ENCODE measurements around the gene VMP1. TPM values are rescaled to one million over a fixed set of nuclear protein-coding genes. Genes with fewer than 3 reads are reported as not detected.
A peak's percentile ranks its signal among the peaks of the same experiment; 100 is the strongest.

The VMP1 gene
- total and polyA plus RNA-seq, 2 of the 13 experiments (the other 11 are each of a cell fraction or from before 2014, with no cell fraction given): 186 to 271 TPM

DNA sequence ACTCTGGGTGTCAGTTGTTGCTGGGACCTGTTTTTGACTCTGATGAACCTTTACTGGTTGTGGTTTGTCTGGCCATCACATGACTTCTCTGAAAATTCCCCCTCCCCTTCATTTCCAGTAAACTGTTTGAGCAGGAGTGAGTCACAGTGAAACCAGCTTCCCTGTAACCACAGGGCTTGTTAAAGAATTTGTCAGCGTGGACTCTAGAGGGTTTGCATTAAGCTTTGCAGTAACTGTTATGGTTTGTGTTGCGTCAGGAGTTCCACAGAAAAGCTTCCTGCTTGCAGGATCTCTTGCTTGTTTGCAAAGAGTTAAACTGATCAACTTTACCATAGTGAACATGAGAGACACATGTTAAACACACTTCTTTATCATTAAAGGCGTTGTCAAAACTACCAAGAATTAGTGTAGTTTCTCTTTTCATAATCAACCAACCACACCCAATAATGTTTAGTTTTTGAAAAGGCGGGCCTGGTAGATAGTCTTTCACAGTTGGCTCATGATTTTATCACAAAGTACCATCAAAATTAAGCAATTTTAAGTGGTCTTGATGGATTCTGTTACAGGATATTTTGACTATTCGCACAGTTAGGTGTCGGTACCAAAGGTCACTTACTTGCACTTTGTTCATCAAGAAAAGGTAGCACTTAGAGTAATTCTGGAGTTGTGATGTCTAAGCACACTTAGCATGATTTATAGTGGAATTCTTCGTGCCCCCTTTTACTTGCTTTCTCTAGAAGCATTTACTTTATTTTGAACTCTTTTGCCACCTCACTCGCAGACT, 79.3 kb downstream of the VMP1 start (continued):
- TF ChIP-seq, protein P1, sequence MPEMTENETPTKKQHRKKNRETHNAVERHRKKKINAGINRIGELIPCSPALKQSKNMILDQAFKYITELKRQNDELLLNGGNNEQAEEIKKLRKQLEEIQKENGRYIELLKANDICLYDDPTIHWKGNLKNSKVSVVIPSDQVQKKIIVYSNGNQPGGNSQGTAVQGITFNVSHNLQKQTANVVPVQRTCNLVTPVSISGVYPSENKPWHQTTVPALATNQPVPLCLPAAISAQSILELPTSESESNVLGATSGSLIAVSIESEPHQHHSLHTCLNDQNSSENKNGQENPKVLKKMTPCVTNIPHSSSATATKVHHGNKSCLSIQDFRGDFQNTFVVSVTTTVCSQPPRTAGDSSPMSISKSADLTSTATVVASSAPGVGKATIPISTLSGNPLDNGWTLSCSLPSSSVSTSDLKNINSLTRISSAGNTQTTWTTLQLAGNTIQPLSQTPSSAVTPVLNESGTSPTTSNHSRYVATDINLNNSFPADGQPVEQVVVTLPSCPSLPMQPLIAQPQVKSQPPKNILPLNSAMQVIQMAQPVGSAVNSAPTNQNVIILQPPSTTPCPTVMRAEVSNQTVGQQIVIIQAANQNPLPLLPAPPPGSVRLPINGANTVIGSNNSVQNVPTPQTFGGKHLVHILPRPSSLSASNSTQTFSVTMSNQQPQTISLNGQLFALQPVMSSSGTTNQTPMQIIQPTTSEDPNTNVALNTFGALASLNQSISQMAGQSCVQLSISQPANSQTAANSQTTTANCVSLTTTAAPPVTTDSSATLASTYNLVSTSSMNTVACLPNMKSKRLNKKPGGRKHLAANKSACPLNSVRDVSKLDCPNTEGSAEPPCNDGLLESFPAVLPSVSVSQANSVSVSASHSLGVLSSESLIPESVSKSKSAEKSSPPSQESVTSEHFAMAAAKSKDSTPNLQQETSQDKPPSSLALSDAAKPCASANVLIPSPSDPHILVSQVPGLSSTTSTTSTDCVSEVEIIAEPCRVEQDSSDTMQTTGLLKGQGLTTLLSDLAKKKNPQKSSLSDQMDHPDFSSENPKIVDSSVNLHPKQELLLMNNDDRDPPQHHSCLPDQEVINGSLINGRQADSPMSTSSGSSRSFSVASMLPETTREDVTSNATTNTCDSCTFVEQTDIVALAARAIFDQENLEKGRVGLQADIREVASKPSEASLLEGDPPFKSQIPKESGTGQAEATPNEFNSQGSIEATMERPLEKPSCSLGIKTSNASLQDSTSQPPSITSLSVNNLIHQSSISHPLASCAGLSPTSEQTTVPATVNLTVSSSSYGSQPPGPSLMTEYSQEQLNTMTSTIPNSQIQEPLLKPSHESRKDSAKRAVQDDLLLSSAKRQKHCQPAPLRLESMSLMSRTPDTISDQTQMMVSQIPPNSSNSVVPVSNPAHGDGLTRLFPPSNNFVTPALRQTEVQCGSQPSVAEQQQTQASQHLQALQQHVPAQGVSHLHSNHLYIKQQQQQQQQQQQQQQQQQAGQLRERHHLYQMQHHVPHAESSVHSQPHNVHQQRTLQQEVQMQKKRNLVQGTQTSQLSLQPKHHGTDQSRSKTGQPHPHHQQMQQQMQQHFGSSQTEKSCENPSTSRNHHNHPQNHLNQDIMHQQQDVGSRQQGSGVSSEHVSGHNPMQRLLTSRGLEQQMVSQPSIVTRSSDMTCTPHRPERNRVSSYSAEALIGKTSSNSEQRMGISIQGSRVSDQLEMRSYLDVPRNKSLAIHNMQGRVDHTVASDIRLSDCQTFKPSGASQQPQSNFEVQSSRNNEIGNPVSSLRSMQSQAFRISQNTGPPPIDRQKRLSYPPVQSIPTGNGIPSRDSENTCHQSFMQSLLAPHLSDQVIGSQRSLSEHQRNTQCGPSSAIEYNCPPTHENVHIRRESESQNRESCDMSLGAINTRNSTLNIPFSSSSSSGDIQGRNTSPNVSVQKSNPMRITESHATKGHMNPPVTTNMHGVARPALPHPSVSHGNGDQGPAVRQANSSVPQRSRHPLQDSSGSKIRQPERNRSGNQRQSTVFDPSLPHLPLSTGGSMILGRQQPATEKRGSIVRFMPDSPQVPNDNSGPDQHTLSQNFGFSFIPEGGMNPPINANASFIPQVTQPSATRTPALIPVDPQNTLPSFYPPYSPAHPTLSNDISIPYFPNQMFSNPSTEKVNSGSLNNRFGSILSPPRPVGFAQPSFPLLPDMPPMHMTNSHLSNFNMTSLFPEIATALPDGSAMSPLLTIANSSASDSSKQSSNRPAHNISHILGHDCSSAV (CRISPR knock-in tag; IDR thresholded peaks at IDR 0.05; ENCODE audit: borderline replicate concordance): peak; percentile 52; the same call in 1 of the 2 replicates
- TF ChIP-seq EP300 (IDR thresholded peaks at IDR 0.05; ENCODE audit: low read depth in 2 of 2, low read length in 2 of 2) (peak; percentile 93 to 100), EP300 (CRISPR knock-in tag; IDR thresholded peaks at IDR 0.05; ENCODE audit: borderline replicate concordance) (peak; percentile 100), ZNF782 (CRISPR knock-in tag; IDR thresholded peaks at IDR 0.05; ENCODE audit: borderline replicate concordance) (no peak), NBN (conservative IDR thresholded peaks at IDR 0.05) (no peak), ZNF263 (CRISPR knock-in tag; IDR thresholded peaks at IDR 0.05) (peak; percentile 31; the same call in 1 of the 2 replicates), CREM (IDR thresholded peaks at IDR 0.05) (peak; percentile 93), CREM (CRISPR knock-in tag; IDR thresholded peaks at IDR 0.05) (no peak; the same call in 1 of the 2 replicates), ZNF878 (CRISPR knock-in tag; IDR thresholded peaks at IDR 0.05) (peak; percentile 97), YY1 (IDR thresholded peaks at IDR 0.05; ENCODE audit: insufficient read depth, insufficient replicate concordance, low read depth, low read length) (peak; percentile 6), SALL1 (CRISPR knock-in tag; IDR thresholded peaks at IDR 0.05) (peak; percentile 93)
- TF ChIP-seq, protein P2, sequence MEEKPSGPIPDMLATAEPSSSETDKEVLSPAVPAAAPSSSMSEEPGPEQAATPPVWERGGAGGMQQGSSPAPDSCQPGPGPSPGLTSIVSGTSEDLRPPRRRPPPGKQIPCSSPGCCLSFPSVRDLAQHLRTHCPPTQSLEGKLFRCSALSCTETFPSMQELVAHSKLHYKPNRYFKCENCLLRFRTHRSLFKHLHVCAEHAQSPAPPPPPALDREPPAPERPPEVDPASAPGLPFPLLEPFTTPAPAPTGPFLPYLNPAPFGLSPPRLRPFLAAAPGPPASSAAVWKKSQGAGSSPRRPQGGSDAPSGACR (CRISPR knock-in tag; IDR thresholded peaks at IDR 0.05): peak; percentile 93
- TF ChIP-seq, protein P3, sequence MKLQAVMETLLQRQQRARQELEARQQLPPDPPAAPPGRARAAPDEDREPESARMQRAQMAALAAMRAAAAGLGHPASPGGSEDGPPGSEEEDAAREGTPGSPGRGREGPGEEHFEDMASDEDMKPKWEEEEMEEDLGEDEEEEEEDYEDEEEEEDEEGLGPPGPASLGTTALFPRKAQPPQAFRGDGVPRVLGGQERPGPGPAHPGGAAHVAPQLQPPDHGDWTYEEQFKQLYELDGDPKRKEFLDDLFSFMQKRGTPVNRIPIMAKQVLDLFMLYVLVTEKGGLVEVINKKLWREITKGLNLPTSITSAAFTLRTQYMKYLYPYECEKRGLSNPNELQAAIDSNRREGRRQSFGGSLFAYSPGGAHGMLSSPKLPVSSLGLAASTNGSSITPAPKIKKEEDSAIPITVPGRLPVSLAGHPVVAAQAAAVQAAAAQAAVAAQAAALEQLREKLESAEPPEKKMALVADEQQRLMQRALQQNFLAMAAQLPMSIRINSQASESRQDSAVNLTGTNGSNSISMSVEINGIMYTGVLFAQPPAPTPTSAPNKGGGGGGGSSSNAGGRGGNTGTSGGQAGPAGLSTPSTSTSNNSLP (IDR thresholded peaks at IDR 0.05; ENCODE audit: low read depth, low read length): peak; percentile 84
- TF ChIP-seq, protein P4, sequence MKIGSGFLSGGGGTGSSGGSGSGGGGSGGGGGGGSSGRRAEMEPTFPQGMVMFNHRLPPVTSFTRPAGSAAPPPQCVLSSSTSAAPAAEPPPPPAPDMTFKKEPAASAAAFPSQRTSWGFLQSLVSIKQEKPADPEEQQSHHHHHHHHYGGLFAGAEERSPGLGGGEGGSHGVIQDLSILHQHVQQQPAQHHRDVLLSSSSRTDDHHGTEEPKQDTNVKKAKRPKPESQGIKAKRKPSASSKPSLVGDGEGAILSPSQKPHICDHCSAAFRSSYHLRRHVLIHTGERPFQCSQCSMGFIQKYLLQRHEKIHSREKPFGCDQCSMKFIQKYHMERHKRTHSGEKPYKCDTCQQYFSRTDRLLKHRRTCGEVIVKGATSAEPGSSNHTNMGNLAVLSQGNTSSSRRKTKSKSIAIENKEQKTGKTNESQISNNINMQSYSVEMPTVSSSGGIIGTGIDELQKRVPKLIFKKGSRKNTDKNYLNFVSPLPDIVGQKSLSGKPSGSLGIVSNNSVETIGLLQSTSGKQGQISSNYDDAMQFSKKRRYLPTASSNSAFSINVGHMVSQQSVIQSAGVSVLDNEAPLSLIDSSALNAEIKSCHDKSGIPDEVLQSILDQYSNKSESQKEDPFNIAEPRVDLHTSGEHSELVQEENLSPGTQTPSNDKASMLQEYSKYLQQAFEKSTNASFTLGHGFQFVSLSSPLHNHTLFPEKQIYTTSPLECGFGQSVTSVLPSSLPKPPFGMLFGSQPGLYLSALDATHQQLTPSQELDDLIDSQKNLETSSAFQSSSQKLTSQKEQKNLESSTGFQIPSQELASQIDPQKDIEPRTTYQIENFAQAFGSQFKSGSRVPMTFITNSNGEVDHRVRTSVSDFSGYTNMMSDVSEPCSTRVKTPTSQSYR (CRISPR knock-in tag; IDR thresholded peaks at IDR 0.05; ENCODE audit: borderline replicate concordance): peak; percentile 93
